ENCODE results near the gene LIN52. TPM values are rescaled to one million over a fixed set of nuclear protein-coding genes. Genes with fewer than 3 reads are reported as not detected.

LIN52 gene
- total RNA-seq, 1 experiment from 2014 or later: 6.7 TPM

- TF ChIP-seq REST (IDR thresholded peaks at IDR 0.05; ENCODE audit: insufficient read depth in 1 of 2, low read depth in 2 of 2, low read length in 1 of 2) (no peak), CTCF (IDR thresholded peaks at IDR 0.05) (no peak), POLR2AphosphoS5 (IDR thresholded peaks at IDR 0.05; ENCODE audit: low read depth, low read length) (no peak), SIN3A (IDR thresholded peaks at IDR 0.05; ENCODE audit: borderline replicate concordance, insufficient read depth, low read depth, low read length) (no peak), TCF7L2 (IDR thresholded peaks at IDR 0.05; ENCODE audit: low read depth, low read length) (no peak)
- H3K27ac ChIP-seq (ENCODE audit: low read length): no peak overlapping the region
- H3K36me3 ChIP-seq (ENCODE audit: control insufficient read depth, insufficient read depth, low read length): no peaks in the 10 kb centered on the region
- no peak for ATAC-seq
- H3K27me3 ChIP-seq (ENCODE audit: control insufficient read depth, insufficient read depth, low read length): peaks cover 15% of the 10 kb centered on the region
- no peak for DNase-seq (ENCODE audit: low read depth, low spot score)
- H3K4me1 ChIP-seq (ENCODE audit: control insufficient read depth, insufficient read depth, low read length): no peaks in the 10 kb centered on the region; the same call in 1 of the 2 replicates
- no TSS peak for BruUV-seq (replicated peaks)
- in situ Hi-C loops (cut with HindIII; ENCODE audit: low pct_unique_long_range_greater_than_20kb, low sequenced_read_pairs) (no loop called here), intact Hi-C loops (cut with micrococcal nuclease; ENCODE audit: unreplicated experiment) (no loop called here)
- CTCF ChIA-PET: interaction anchor here (0.7 kb wide), 1 partner anchor 11 kb away, joined by 3 read pairs; no protein-coding TSS in a partner anchor
- POLR2A ChIA-PET: no interaction called here
- H3K9me3 ChIP-seq (ENCODE audit: control insufficient read depth, insufficient read depth, low read depth, low read length): no peaks in the 10 kb centered on the region
- no peak overlapping the region for H3K4me3 ChIP-seq (ENCODE audit: low read depth in 2 of 2, low read length in 2 of 2)
Observed at GRCh38 chr14:74242021-74242779, 157.4 kb downstream of the LIN52 start.

- Histone ChIP-seq H3K4me3 (ENCODE audit: low read depth in 2 of 2, low read length in 2 of 2) (no peak overlapping the region), H3K9me3 (ENCODE audit: control insufficient read depth, insufficient read depth, low read depth, low read length) (no peaks in the 10 kb centered on the region), H3K27me3 (ENCODE audit: control insufficient read depth, insufficient read depth, low read length) (peaks cover 15% of the 10 kb centered on the region), H3K36me3 (ENCODE audit: control insufficient read depth, insufficient read depth, low read length) (no peaks in the 10 kb centered on the region), H3K4me1 (ENCODE audit: control insufficient read depth, insufficient read depth, low read length) (no peaks in the 10 kb centered on the region; the same call in 1 of the 2 replicates), H3K27ac (ENCODE audit: low read length) (no peak overlapping the region)
- in situ Hi-C loops (cut with HindIII; ENCODE audit: low pct_unique_long_range_greater_than_20kb, low sequenced_read_pairs): no loop called here
- TF ChIP-seq POLR2AphosphoS5 (IDR thresholded peaks at IDR 0.05; ENCODE audit: low read depth, low read length) (no peak), SIN3A (IDR thresholded peaks at IDR 0.05; ENCODE audit: borderline replicate concordance, insufficient read depth, low read depth, low read length) (no peak), REST (IDR thresholded peaks at IDR 0.05; ENCODE audit: insufficient read depth in 1 of 2, low read depth in 2 of 2, low read length in 1 of 2) (no peak), TCF7L2 (IDR thresholded peaks at IDR 0.05; ENCODE audit: low read depth, low read length) (no peak), CTCF (IDR thresholded peaks at IDR 0.05) (no peak)
- ChIA-PET POLR2A (no interaction called here), CTCF (no interaction called here)
- no TSS peak for BruUV-seq (replicated peaks)
- intact Hi-C loops (cut with micrococcal nuclease; ENCODE audit: unreplicated experiment): no loop called here
- DNase-seq (ENCODE audit: low read depth, low spot score) (no peak), ATAC-seq (no peak)
Observed at GRCh38 chr14:74242780-74243042, 158.0 kb downstream of the LIN52 start.

All from Panc1 (cell line).